Stimulated activated naive CD8-positive, alpha-beta T cell treated with anti-CD3 and anti-CD28 coated beads, Interleukin-15, Interleukin-2, amounts not matched to agents 100 U/mL and 50 U/mL, for 24 hours (primary cell): ENCODE measurements around the gene CYB5A.
A peak's percentile ranks its signal among the peaks of the same experiment; 100 is the strongest.

Experiments
- ATAC-seq: fragments of 150-1000 bp; cut with Tn5 transposase; one replicate; pipeline ENCODE4 v1.10.0; 2021
- DNase-seq: peaks from one replicate; pipeline ENCODE4 v3.0.0; 2021

CYB5A gene

GRCh38 chr18:74248189-74248588 is 43.6 kb downstream of the CYB5A start:
- peak; percentile 28 for ATAC-seq
- DNase-seq = no peak

GRCh38 chr18:74244554-74244953 is 47.2 kb downstream of the CYB5A start:
- no peak for ATAC-seq
- DNase-seq = no peak

- ATAC-seq = no peak
- DNase-seq = no peak
These were observed 48.6 kb downstream of the CYB5A start for GRCh38 chr18:74243127-74243526.

DNA sequence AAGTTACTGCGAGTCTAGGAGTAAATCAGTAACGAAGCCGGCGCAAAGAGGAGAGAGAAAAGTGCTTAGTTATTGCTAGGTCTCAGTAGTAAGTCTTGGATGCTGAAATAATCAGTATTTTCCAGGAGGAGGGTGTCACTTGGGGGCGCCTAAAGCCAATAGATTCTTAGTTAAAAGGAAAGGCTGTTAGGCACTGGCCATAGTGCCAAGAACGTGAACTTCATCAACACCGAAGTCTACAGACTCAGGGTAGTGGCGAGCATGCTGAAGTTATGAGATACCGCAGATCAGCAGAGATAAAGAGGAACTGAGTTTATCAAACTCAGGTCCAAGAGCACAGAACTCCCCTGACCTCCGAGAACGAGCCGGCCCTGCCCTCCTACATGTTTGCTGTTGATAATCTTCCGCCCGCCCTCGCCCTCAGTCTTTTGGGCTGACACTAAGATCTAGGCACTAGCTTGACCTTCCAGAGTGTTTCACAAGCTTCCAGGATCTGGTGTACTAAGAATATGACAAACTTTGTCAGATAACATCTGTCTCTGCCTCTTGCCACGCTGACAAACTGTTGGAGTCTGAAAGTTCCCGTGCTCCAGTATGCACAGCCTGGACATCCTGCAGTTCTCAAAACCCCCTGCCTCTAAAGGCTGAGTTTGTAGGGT is 49.2 kb downstream of the CYB5A start:
- ATAC-seq = no peak
- no peak for DNase-seq

DNA sequence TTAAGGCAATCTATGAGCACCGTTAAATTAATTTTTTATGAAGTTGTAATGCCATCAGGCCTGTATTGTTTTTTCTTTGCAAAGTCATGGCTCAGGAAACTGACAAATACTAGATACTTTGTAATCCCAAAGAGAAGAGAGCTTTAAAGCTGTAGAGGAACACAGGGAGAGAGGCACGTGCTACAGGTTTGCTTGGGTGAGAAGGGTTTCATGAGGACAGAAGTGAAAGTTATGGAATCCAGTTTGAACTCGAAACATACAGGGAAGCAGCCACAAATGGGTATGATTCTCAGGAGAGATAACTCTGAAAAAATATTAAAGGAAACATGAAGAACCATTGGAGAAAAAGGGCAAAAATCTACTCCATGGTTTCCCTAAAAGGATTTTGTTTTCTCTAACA is 49.8 kb downstream of the CYB5A start:
- DNase-seq (no peak), ATAC-seq (no peak)

GRCh38 chr18:74241426-74241825 is 50.3 kb downstream of the CYB5A start:
- ATAC-seq (no peak), DNase-seq (no peak)

- ATAC-seq (no peak), DNase-seq (no peak)
These were observed 52.2 kb downstream of the CYB5A start for GRCh38 chr18:74239567-74239966.

DNA sequence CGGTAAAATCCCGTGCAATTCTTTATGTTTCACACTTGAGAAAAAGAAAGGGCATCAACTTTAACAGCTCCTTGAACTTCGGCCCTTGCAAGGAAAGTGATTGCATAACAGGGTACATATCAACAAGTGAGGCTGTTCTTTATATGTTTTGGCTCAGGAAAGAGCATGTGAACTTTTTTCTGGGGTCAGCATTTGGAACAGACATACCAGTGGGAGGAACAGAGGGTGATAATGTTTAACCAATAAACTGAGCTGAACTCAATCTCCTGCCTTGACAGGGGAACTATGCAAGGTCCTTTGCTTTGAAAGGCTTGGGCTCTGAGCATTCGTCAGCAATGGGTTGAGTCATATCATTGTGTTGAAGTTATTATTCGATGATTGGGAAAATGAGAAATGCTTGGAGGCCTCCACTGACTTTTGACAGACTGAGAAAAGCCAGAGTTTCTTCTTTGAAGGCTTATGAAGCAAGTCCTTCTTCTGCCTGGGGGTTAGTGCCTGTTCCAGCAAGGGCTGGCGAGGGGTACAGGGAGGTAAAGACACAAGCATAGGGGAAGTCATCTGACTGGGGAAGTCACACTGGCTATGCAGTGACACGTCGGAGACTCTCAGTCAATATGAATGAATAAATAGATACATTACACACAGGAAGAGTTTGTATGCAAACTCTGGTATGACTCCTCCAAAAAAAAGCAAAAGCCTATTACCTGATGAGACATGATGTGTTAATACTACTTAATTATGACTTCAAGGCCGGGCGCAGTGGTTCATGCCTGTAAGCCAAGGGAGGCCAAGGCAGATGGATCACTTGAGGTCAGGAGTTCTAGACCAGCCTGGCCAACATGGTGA is 57.2 kb downstream of the CYB5A start:
- no peak for DNase-seq

GRCh38 chr18:74233933-74234325 is 57.8 kb downstream of the CYB5A start:
- ATAC-seq (no peak), DNase-seq (no peak)

More for the DNA sequence above, 57.2 kb downstream of the CYB5A start:
- ATAC-seq = no peak

DNA sequence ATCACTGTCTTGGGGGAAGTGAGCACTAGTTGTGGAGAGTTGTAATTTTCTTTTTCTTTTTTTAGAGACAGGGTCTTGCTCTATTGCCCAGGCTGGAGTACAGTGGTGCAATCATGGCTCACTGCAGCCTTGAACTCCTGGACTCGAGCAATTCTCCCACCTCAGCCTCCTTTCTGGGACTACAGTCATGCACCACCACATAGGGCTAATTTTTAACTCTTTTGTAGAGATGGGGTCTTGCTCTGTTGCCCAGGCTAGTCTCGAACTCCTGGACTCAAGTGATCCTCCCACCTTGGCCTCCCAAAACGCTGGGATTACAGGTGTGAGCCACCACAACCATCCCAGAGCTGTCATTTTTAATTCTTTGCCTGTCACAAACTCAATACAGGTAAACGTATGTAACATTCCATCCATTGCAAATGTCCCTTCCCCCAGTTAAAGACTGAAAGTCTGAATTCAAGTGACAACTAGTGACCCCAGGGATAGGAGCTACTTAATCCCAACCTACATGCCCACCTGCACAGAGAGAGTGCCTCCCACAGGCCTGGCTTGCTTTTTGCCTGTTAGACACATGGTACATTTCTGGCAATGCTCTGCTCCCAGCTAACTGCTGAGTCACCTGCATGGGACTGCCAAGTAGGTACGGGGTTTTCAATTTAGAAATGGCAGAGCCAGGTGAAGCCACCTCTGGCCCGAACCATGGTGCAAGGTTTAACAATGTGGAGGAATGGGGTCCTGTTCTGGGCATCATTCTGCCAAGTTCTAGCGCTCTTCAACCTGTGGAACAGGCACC is 60.6 kb downstream of the CYB5A start:
- ATAC-seq (no peak), DNase-seq (no peak)

DNA sequence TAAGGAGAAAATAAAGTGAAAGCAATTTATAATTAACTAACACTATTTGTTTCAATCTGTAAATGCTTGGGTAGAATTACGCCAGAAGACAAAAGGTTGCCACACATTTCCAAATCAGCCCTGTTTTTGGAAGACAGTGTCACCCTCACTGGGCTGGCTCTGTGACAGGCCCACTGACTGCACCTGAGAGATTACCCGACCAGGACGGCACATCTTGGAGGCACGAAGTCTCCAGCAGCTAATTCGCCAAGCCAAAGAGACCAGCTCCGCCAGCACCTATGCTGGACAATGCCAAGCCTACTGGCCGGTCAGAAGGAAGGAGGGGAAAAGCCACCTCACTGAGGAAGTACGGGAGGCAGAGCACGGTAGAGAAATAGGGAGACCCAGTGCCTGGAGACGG is 61.9 kb downstream of the CYB5A start:
- ATAC-seq = no peak
- no peak for DNase-seq

GRCh38 chr18:74229005-74229404 is 62.8 kb downstream of the CYB5A start:
- DNase-seq = no peak
- no peak for ATAC-seq

- no peak for DNase-seq
- ATAC-seq = no peak
These were observed 63.5 kb downstream of the CYB5A start for GRCh38 chr18:74228312-74228711.

- no peak for ATAC-seq
- no peak for DNase-seq
These were observed 65.1 kb downstream of the CYB5A start for GRCh38 chr18:74226666-74227065.

DNA sequence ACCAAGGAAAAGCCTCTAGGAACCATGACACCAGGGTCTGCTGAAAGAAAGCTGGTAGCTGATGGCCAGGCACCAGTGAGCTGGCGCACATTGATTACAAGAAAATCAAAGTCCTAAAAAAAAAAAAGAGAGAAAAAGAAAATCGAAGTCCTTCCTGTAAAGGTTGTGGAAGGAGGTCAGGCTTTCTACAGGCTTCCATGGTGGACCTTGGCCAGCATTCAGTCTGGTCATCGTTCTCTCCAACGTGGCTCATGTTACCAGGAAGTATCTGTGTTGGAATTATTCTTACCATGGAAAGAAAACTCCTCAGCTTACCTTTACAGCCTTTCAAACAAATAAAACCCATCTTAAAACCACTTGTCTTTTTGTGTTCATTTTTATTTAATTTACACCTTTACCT is 65.6 kb downstream of the CYB5A start:
- DNase-seq (no peak), ATAC-seq (no peak)

DNA sequence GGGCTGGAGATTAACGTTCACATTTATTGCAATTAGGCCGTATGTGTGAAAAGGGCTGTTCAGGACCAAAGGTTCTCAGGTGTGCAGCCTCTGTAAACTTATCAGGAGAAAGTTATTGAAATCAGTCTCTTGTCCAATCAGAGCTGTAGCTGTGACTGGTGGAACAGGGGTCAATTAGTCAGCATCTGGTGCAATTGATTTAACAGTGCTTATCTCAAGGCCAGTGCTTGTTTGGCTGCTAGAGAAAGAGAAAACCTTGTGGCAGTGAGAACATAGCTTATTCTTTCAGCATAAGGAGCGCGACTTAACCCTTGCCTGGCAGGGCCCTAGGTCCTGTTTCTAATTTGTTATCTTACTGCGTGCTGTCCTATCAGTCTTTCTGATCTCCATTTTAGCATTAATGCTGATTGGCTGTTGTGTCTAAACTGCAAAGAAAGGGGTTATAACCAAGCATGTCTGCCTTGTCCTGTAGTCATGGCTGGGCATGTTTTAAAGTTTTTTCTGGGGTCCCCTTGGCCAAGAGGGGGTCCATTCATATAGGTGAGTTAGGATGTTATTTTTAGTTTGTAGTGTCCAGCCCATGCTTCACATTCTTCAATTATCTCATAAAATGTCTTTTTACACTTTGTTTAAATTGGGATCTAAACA is 66.4 kb downstream of the CYB5A start:
- no peak for DNase-seq
- no peak for ATAC-seq

- no peak for DNase-seq
- no peak for ATAC-seq
These were observed 68.9 kb downstream of the CYB5A start for GRCh38 chr18:74222710-74223494.

GRCh38 chr18:74221081-74221480 is 70.7 kb downstream of the CYB5A start:
- ATAC-seq (no peak), DNase-seq (no peak)

- DNase-seq (no peak), ATAC-seq (no peak)
These were observed 72.7 kb downstream of the CYB5A start for GRCh38 chr18:74219056-74219455.

DNA sequence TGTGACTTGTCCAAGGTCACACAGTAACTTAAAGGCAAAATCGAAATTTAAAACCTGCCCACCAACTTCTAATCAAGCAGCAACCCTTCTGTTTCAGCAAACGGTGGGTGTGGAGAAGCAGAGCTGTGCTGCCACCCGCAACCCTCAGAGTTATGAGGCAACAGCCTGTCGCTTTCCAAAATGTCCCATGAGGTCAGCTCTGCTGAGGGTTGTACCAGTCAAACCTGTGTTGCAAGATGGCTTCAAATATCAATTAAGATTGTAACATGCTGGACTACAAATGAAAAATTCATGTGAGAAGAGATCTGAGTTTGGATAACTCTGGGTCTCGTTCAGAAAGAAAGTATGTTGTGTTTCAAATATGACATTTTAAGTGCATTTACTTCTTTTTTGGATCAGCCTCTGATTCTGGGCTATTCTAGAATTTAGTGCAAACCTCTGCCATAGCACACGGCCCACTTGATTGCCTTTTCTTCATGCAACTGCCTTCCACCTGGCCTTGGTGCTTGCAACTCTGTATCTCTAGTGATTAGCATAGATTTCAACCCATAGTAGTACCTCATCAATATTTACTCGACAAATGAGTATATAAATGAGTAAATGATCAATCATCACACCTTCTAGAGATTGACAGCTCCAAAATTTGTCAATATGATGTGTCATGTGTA is 74.2 kb downstream of the CYB5A start:
- DNase-seq (no peak), ATAC-seq (no peak)

DNA sequence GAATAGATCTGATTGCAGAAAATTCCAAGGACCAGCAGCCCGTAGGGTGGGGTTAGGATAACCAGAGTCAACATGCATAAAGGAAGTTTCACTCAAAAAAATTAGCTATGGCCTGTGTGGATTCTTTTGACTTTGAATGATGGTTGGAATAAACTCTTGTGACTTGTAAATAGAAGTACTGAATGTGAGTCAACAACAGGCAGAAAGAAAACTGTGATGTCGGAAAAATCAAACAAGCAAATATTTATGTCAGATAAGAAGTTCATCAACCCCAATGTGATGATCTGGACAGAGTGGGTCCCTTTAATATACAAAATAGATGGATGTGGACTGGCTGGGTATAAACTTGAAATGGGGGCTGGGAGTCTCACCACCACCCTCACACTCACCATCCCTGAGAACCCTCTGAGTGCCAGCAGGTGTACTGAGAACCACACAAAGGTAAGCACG is 75.1 kb downstream of the CYB5A start:
- no peak for ATAC-seq
- DNase-seq = no peak
